Ramos (cell line): ENCODE results near the gene CNOT9.
"Not testable (repeated sequence)": the region's sequence is repeated elsewhere in the genome, so short reads cannot be mapped to it uniquely, and the experiment has no call there.

Experiments used
- in situ Hi-C: fragments of 300-500 bp; cut with MboI; formaldehyde crosslinking; loops from one replicate; pipeline ENCODE4 v1.14.3; 2022; ENCODE audit warnings: low sequenced_read_pairs; ENCODE audit not compliant: unreplicated experiment

The CNOT9 gene, protein sequence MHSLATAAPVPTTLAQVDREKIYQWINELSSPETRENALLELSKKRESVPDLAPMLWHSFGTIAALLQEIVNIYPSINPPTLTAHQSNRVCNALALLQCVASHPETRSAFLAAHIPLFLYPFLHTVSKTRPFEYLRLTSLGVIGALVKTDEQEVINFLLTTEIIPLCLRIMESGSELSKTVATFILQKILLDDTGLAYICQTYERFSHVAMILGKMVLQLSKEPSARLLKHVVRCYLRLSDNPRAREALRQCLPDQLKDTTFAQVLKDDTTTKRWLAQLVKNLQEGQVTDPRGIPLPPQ

DNA sequence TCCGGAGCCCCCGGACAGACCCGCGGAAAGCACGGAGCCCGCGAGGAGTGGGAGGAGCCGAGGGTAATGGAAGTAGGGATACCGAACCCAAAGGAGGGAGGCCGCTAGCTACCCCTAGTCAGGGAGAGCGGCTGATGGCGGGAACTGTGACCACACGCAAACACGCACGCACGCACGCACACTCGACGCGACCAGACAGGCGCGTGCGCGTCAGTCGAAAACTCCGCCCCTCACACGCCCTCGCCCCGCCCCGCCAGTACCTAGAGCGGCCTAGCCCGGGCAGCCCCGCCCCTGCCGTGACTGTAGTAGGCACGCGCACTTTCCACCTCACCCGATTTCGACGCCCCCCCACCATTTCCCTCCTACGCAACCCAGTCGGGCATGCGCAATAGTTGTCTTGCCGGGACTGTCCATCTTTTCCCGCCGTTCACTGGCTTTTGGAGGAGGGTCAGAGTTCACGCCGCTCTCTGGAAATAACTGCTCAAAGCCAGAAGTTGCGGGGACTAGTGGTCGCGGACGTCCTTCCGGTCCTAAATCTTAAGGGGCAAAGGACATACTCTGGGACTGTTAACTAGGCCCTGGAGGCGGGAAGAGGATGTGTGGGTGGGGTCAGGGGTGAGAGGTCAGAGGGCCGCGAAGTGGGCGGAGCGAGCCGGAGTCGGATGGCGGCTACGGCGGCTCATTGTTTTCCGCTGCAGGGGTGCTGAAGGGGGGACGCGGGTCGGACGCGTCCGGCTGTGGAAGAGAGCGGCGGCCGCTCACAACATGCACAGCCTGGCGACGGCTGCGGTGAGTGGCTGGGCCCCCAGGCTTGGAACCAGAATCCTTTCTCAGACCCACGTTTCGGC lies at the start of gene CNOT9, which contains the start of gene USP37:
TSS of gene CNOT9 (plus strand) at position 650 of the 848 bp plus-strand sequence. CDS start at position 766, 116 bp downstream.
TSS of gene USP37 (minus strand) at position 162 of the 848 bp plus-strand sequence. CDS start 9,698 bp downstream, outside the sequence.
- in situ Hi-C loops: no loop called here

DNA sequence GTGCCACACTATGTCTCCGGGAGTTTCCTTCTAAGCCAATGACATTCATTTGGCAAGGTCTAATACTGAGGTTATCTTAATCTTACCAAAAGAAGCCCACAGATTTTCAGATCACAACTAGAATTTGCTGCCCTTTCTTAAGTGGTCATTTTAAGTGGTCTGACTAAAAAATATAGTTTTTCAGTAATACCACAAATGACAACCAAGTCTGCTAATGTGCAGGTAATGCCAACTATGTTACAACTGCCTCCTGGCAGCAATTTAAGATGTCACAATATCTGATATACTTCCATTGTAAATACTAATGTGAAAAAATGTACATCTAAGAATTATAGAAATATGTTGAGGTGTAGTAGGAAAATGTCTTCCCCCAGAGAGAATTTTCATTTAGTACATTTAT lies 49.8 kb upstream of the CNOT9 start:
- in situ Hi-C loops: no loop called here

- in situ Hi-C loops: no loop called here
Observed at GRCh38 chr2:218523651-218524050, 45.0 kb upstream of the CNOT9 start.

DNA sequence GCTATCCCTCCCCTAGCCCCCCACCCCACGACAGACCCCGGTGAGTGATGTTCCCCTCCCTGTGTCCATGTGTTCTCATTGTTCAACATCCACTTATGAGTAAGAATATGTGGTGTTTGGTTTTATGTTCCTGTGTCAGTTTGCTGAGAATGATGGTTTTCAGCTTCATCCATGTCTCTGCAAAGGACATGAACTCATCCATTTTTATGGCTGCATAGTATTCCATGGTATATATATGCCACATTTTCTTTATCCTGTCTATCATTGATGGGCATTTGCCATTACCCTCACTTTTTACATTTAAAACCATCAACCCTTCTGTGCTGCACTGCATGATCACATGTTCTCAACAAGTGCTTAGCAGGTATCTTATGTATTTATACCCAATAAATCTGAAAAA lies 40.2 kb upstream of the CNOT9 start:
- in situ Hi-C loops: not testable (repeated sequence)

DNA sequence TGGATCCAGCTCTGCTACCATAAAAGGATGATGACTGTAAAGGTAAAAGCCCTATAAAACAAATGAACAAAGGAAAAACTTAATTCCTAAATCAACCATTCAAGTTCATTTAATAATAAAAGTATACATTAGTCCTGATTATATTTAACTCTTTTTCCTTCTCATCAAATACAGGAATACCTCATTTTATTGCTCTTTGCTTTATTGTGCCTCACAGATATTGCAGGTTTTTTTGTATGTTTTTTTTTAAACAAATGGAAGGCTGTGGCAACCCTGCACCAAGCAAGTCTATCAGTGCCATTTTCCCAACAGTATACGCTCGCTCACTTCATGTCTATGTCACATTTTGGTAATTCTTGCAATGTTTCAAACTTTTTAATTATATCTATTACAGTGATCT lies 38.6 kb upstream of the CNOT9 start:
- in situ Hi-C loops: no loop called here

GRCh38 chr2:218536804-218537494 lies 31.7 kb upstream of the CNOT9 start:
- in situ Hi-C loops: no loop called here

- in situ Hi-C loops: no loop called here
Observed at GRCh38 chr2:218540015-218540414, 28.6 kb upstream of the CNOT9 start.

DNA sequence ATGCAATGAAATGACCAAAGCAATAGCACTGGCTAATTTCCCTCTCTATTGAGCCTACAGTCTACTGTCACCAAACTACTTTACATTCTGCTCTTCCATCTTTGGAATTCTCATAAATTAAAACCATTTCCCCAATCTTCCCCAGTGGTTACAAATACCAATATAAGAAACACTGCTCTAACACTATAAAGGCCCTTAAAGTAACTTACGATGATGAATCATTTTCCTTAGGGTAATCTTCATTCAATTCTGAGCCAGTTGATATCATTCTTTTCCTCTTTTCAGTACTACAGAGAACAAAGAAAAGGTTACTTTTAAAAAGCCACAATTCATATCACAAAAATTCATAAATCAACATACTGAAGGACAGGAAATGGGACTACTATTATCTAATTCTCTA lies 22.6 kb upstream of the CNOT9 start:
- in situ Hi-C loops: no loop called here

DNA sequence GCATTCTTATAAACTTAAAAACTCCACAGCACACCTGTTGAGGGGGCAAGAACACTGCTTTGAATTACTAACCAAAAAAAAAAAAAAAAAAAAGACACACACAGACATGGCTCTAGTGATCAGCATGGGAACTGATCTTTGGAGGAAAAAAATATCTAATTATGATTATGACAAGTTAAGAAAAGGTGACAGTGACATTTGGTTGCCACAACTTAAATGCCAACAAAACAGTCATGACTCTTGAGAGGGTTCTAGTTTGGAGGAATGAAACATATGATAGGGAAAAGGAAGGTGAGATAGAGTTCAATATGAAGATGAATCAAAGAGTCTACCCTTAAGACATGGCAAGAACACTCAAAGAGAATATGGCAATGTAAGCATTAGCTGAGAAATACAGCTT lies 21.1 kb upstream of the CNOT9 start:
- in situ Hi-C loops: no loop called here

- in situ Hi-C loops: no loop called here
Observed at GRCh38 chr2:218547978-218548377, 20.7 kb upstream of the CNOT9 start.

DNA sequence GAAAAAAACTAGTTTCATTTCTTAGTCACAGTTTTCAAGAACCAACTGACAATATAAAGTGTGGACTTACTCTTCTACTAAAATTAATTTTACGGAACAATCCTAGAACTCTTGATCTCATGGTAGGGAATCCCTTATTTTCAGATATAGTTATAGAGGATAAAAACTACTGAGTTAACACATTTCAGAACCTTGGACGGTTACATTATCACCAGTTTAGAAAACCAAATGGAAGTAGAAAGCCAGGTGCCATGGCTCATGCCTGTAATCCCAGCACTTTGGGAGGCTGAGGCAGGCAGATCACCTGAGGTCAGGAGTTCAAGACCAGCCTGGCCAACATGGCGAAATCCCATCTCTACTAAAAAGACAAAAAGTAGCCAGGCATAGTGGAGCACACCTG lies 14.4 kb upstream of the CNOT9 start:
- in situ Hi-C loops: not testable (repeated sequence)

- in situ Hi-C loops: no loop called here
Observed at GRCh38 chr2:218555527-218555926, 13.1 kb upstream of the CNOT9 start.

GRCh38 chr2:218557941-218558340 lies 10.7 kb upstream of the CNOT9 start:
- in situ Hi-C loops: no loop called here

DNA sequence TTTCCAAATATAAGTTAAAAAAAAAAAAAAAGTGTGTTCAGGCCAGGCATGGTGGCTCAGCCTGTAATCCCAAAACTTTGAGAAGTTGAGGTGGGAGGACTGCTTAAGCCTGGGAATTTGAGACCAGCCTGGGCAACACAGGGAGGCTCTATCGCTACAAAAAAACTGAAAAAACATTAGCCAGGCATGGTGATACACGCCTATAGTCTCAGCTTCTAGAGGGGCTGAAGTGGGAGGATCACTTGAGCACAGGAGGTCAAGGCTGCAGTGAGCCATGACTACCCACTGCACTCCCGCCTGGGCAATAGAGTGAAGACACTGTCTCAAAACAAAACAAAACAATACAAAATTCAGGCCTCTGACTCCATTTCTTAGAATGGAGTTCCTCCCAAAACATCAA lies 9.7 kb upstream of the CNOT9 start:
- in situ Hi-C loops: no loop called here

GRCh38 chr2:218564056-218564455 lies 4.6 kb upstream of the CNOT9 start:
- in situ Hi-C loops: no loop called here

DNA sequence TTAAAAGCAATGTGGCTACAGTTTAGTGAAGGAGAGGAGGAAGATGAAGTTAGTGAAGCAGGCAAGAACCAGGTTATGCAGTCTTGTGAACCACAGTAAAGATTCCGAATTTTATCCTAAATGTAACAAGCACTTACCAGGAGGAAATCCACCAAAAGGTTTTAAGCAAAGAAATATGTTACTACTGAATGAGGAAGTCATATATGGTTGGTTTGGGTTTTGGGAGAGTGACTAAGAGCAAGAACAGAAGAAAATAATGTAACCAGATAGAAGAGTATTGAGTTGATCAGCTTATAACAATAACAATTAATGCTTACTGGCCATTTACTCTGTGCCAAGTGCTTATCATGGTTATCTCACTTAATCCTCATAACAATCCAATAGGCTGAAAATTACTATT lies 2.3 kb upstream of the CNOT9 start:
- in situ Hi-C loops: no loop called here

- in situ Hi-C loops: no loop called here
Observed at GRCh38 chr2:218567797-218568189, 846 bp upstream of the CNOT9 start.

DNA sequence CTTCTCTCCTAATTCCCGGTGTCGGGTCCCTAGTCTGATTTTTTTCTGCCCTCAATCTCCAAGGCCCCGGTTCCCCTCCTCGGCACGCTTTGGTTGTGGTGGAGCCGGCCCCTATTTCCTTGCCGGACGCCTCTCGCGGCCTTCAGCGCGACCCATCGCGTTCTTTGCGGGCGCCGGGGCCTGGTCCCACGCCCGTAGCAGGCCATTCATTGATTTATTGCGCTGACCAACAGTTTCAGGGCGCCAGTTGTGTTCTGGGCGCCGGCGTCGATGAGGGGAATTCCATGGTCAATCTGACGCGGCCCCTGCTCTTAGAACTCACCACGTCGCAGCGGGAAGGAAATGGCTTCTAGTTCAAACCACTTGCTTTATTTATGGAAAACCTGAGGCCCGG lies 396 bp downstream of the CNOT9 start:
- in situ Hi-C loops: no loop called here

- in situ Hi-C loops: no loop called here
Observed at GRCh38 chr2:218569661-218570500, 1.2 kb downstream of the CNOT9 start.

DNA sequence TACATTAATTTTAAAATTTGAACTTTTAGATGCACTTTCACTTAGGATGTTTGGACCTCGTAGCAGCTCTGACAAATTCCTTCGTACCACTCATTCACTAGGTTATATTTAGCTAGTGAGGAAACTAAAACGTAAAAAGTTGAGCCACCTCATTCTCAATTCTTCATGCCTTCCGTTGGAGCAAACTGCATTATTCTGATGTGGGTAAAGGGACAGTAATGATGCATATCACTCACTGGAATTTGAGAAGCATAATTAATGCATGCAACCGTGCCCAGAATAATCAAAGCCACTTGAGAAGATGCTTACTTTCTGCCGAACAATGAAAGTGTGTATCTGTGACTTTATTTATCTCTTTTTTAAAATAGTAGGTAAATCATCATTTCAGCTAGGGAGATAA lies 2.2 kb downstream of the CNOT9 start:
- in situ Hi-C loops: no loop called here
